HepG2 (cell line): ENCODE data around the gene NCOA7. TPM values are rescaled to one million over a fixed set of nuclear protein-coding genes. Genes with fewer than 3 reads are reported as not detected.
A peak's percentile ranks its signal among the peaks of the same experiment; 100 is the strongest.

ENCODE experiments used
- ADNP ChIP-seq: sonication (generic); formaldehyde crosslinking; IDR thresholded peaks from 2 replicates; pipeline ENCODE4 v1.4.0; 2020; ENCODE audit warnings: missing genetic modification reagents
- GLI4 ChIP-seq: sonication (generic); formaldehyde crosslinking; IDR thresholded peaks from 2 replicates; pipeline ENCODE4 v1.5.1; 2020; ENCODE audit warnings: missing genetic modification reagents, mild to moderate bottlenecking, moderate library complexity, borderline replicate concordance
- GZF1 ChIP-seq: sonication (generic); formaldehyde crosslinking; IDR thresholded peaks from 2 replicates; pipeline ENCODE4 v1.5.1; 2020; ENCODE audit warnings: mild to moderate bottlenecking, missing genetic modification reagents
- HNRNPLL ChIP-seq: fragments of 200-400 bp; formaldehyde crosslinking; IDR thresholded peaks from 2 replicates; pipeline ENCODE4 v1.6.1; 2017; ENCODE audit warnings: mild to moderate bottlenecking, low read depth, low read length; ENCODE audit not compliant: poor library complexity, severe bottlenecking
- KLF12 ChIP-seq: sonication (generic); formaldehyde crosslinking; IDR thresholded peaks from 2 replicates; pipeline ENCODE4 v1.4.0; 2020; ENCODE audit warnings: missing genetic modification reagents, borderline replicate concordance
- PAXIP1 ChIP-seq: sonication (generic); formaldehyde crosslinking; conservative IDR thresholded peaks from 2 replicates; pipeline ENCODE4 v1.4.0; 2020; ENCODE audit warnings: mild to moderate bottlenecking, missing genetic modification reagents, moderate library complexity
- POLR2A ChIP-seq, 2 experiments: IDR thresholded peaks; 2 replicates each; pipeline ENCODE4 v1.6.1; 2011; ENCODE audit warnings: low read depth in 2 of 2, low read length in 2 of 2, mild to moderate bottlenecking in 1 of 2, moderate library complexity in 1 of 2; ENCODE audit not compliant: insufficient read depth in 1 of 2
- SAP130 ChIP-seq: IDR thresholded peaks from 2 replicates; pipeline ENCODE4 v1.6.1; 2016; ENCODE audit warnings: low read depth
- ZFP36L2 ChIP-seq: sonication (generic); formaldehyde crosslinking; IDR thresholded peaks from 2 replicates; pipeline ENCODE4 v1.4.0; 2020; ENCODE audit warnings: missing genetic modification reagents
- ZNF780A ChIP-seq: sonication (generic); formaldehyde crosslinking; IDR thresholded peaks from 2 replicates; pipeline ENCODE4 v1.8.0; 2022; ENCODE audit warnings: mild to moderate bottlenecking, missing genetic modification reagents, moderate library complexity
- ZNF781 ChIP-seq: sonication (generic); formaldehyde crosslinking; IDR thresholded peaks from 2 replicates; pipeline ENCODE4 v1.5.1; 2020; ENCODE audit warnings: borderline replicate concordance, mild to moderate bottlenecking, missing genetic modification reagents; ENCODE audit errors: not compliant biosample characterization
- ZZZ3 ChIP-seq: sonication (generic); formaldehyde crosslinking; IDR thresholded peaks from 2 replicates; pipeline ENCODE4 v1.4.0; 2020; ENCODE audit warnings: missing genetic modification reagents, mild to moderate bottlenecking, borderline replicate concordance
- polyA plus RNA-seq, 8 experiments: library from polyadenylated mRNA; depleted of rRNA in 3 of 8; stranded (reverse) in 7 of 8; unstranded in 1 of 8; fragments of >200 nt; fragmentation: Illumina TruSeq in 4 of 8; extraction: Trizol in 4 of 8; gene quantifications; 2 replicates each; pipeline versions ENCODE4 v1.2.1 to v1.2.3, GENCODE V29; 2011 to 2016; ENCODE audit warnings: low read depth in 4 of 8, missing spikeins in 1 of 8, mixed read lengths in 1 of 8; ENCODE audit not compliant: insufficient read depth in 1 of 8
- total RNA-seq, 5 experiments: library from RNA; depleted of rRNA; stranded (reverse); fragments of >200 nt; fragmentation: Illumina TruSeq; extraction: Trizol; gene quantifications; 2 replicates each; pipeline ENCODE4 v1.2.3, GENCODE V29; 2016; ENCODE audit warnings: low read depth in 1 of 5
- TF ChIP-seq, protein P1 (sequence below): sonication (generic); formaldehyde crosslinking; IDR thresholded peaks from 2 replicates; pipeline ENCODE4 v1.5.1; 2020; ENCODE audit warnings: missing genetic modification reagents, mild to moderate bottlenecking, borderline replicate concordance
- TF ChIP-seq, protein P2 (sequence below): sonication (generic); formaldehyde crosslinking; IDR thresholded peaks from 2 replicates; pipeline ENCODE4 v1.8.0; 2022; ENCODE audit warnings: missing genetic modification reagents, mild to moderate bottlenecking, inconsistent platforms, borderline replicate concordance
- TF ChIP-seq, protein P3 (sequence below): sonication (generic); formaldehyde crosslinking; IDR thresholded peaks from 2 replicates; pipeline ENCODE4 v1.4.0; 2020; ENCODE audit warnings: missing genetic modification reagents, borderline replicate concordance

NCOA7 gene
- total and polyA plus RNA-seq, 2 of the 13 experiments (the other 11 are each of a cell fraction or from before 2014, with no cell fraction given): 13.6 to 20.8 TPM

- TF ChIP-seq HNRNPLL (peak; percentile 45), ZFP36L2 (CRISPR knock-in tag) (no peak), PAXIP1 (CRISPR knock-in tag) (0 out of 2 replicates have a peak, but pooled peaks have one; percentile 23), ZZZ3 (no peak), SAP130 (CRISPR knock-in tag) (no peak), POLR2A (IDR thresholded peaks at IDR 0.05; ENCODE audit: insufficient read depth in 1 of 2, low read depth in 2 of 2, low read length in 2 of 2) (no peak), ZNF781 (CRISPR knock-in tag) (no peak), ZNF780A (no peak), GZF1 (CRISPR knock-in tag) (no peak), KLF12 (no peak), GLI4 (CRISPR knock-in tag) (no peak), ADNP (CRISPR knock-in tag) (no peak)
- TF ChIP-seq, protein P1, sequence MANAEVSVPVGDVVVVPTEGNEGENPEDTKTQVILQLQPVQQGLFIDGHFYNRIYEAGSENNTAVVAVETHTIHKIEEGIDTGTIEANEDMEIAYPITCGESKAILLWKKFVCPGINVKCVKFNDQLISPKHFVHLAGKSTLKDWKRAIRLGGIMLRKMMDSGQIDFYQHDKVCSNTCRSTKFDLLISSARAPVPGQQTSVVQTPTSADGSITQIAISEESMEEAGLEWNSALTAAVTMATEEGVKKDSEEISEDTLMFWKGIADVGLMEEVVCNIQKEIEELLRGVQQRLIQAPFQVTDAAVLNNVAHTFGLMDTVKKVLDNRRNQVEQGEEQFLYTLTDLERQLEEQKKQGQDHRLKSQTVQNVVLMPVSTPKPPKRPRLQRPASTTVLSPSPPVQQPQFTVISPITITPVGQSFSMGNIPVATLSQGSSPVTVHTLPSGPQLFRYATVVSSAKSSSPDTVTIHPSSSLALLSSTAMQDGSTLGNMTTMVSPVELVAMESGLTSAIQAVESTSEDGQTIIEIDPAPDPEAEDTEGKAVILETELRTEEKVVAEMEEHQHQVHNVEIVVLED (CRISPR knock-in tag): no peak
- TF ChIP-seq, protein P2, sequence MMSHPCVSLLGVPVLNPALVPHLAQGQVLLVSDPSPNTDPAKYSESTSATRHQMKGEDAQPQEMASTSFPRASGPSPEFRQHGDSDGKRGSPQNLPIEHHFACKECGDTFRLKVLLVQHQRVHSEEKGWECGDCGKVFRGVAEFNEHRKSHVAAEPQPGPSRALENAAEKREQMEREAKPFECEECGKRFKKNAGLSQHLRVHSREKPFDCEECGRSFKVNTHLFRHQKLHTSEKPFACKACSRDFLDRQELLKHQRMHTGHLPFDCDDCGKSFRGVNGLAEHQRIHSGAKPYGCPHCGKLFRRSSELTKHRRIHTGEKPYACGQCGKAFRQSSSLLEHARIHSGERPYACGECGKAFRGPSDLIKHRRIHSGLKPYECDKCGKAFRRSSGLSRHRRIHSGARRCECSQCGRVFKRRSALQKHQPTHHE (CRISPR knock-in tag): no peak
- TF ChIP-seq, protein P3, sequence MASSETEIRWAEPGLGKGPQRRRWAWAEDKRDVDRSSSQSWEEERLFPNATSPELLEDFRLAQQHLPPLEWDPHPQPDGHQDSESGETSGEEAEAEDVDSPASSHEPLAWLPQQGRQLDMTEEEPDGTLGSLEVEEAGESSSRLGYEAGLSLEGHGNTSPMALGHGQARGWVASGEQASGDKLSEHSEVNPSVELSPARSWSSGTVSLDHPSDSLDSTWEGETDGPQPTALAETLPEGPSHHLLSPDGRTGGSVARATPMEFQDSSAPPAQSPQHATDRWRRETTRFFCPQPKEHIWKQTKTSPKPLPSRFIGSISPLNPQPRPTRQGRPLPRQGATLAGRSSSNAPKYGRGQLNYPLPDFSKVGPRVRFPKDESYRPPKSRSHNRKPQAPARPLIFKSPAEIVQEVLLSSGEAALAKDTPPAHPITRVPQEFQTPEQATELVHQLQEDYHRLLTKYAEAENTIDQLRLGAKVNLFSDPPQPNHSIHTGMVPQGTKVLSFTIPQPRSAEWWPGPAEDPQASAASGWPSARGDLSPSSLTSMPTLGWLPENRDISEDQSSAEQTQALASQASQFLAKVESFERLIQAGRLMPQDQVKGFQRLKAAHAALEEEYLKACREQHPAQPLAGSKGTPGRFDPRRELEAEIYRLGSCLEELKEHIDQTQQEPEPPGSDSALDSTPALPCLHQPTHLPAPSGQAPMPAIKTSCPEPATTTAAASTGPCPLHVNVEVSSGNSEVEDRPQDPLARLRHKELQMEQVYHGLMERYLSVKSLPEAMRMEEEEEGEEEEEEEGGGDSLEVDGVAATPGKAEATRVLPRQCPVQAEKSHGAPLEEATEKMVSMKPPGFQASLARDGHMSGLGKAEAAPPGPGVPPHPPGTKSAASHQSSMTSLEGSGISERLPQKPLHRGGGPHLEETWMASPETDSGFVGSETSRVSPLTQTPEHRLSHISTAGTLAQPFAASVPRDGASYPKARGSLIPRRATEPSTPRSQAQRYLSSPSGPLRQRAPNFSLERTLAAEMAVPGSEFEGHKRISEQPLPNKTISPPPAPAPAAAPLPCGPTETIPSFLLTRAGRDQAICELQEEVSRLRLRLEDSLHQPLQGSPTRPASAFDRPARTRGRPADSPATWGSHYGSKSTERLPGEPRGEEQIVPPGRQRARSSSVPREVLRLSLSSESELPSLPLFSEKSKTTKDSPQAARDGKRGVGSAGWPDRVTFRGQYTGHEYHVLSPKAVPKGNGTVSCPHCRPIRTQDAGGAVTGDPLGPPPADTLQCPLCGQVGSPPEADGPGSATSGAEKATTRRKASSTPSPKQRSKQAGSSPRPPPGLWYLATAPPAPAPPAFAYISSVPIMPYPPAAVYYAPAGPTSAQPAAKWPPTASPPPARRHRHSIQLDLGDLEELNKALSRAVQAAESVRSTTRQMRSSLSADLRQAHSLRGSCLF (CRISPR knock-in tag): no peak
These were observed 43.0 kb upstream of the NCOA7 start (continued) for GRCh38 chr6:125747589-125748405.
